Brain microvascular endothelial cell (primary cell): ENCODE measurements around the gene MOCS3.

Experiments
- DNase-seq: peaks from one replicate; pipeline ENCODE4 v3.0.0-alpha.2; 2020
- H3K27ac ChIP-seq: fragments of 250-450 bp; sonication (Bioruptor Pico); 2 replicates; pipeline ENCODE4 v1.5.1; 2020; ENCODE audit warnings: mild to moderate bottlenecking, moderate library complexity
- H3K27me3 ChIP-seq: fragments of 250-450 bp; sonication (Bioruptor Pico); replicated peaks from 2 replicates; pipeline ENCODE4 v1.5.1; 2020; ENCODE audit warnings: mild to moderate bottlenecking
- H3K36me3 ChIP-seq: fragments of 250-450 bp; sonication (Bioruptor Pico); replicated peaks from 2 replicates; pipeline ENCODE4 v1.5.1; 2020; ENCODE audit warnings: mild to moderate bottlenecking
- H3K4me3 ChIP-seq: 2 replicates; pipeline ENCODE4 v1.5.1; 2011; ENCODE audit warnings: low read depth, mild to moderate bottlenecking, control low read depth, low read length, moderate library complexity
- in situ Hi-C: cut with HindIII; loops from 2 replicates; pipeline ENCODE4 v1.10.0; 2017; ENCODE audit warnings: low sequenced_read_pairs, low pct_ligation_motif_present
- TF ChIP-seq, protein P1 (sequence below): IDR thresholded peaks from 2 replicates; pipeline ENCODE4 v1.5.1; 2011; ENCODE audit warnings: low read depth, mild to moderate bottlenecking, moderate library complexity, low read length, control low read depth, inconsistent platforms; ENCODE audit errors: missing control alignments

MOCS3 gene

DNA sequence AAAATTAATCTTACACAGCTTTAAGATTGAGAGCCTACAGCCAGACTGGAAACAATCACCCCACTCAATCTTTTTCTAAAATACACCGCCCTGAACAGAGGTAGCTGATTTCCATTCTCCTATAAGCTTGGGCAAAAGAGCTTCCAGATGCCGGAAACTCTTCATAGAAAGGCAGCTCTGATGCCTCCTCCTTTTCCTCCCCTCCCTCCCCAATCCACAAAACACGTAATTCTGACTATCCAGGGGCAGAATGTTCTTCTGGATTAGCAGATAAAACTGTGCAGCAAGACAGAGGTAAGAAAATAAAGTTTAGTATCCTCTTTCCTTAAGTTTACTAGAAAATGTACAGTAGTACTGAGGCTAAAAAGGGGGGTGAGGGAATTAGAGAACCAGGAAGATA is 43.2 kb upstream of the MOCS3 start:
- DNase-seq, result peak; percentile 11
- no peak overlapping the region for H3K27ac ChIP-seq
- no peaks in the 10 kb centered on the region for H3K27me3 ChIP-seq
- no peaks in the 10 kb centered on the region for H3K36me3 ChIP-seq
- in situ Hi-C loops, result loop anchor here (25.0 kb wide), 1 partner anchor 103 kb away; no protein-coding TSS in a partner anchor
- TF ChIP-seq, protein P1, sequence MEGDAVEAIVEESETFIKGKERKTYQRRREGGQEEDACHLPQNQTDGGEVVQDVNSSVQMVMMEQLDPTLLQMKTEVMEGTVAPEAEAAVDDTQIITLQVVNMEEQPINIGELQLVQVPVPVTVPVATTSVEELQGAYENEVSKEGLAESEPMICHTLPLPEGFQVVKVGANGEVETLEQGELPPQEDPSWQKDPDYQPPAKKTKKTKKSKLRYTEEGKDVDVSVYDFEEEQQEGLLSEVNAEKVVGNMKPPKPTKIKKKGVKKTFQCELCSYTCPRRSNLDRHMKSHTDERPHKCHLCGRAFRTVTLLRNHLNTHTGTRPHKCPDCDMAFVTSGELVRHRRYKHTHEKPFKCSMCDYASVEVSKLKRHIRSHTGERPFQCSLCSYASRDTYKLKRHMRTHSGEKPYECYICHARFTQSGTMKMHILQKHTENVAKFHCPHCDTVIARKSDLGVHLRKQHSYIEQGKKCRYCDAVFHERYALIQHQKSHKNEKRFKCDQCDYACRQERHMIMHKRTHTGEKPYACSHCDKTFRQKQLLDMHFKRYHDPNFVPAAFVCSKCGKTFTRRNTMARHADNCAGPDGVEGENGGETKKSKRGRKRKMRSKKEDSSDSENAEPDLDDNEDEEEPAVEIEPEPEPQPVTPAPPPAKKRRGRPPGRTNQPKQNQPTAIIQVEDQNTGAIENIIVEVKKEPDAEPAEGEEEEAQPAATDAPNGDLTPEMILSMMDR, result no peak
- no peak overlapping the region for H3K4me3 ChIP-seq

DNA sequence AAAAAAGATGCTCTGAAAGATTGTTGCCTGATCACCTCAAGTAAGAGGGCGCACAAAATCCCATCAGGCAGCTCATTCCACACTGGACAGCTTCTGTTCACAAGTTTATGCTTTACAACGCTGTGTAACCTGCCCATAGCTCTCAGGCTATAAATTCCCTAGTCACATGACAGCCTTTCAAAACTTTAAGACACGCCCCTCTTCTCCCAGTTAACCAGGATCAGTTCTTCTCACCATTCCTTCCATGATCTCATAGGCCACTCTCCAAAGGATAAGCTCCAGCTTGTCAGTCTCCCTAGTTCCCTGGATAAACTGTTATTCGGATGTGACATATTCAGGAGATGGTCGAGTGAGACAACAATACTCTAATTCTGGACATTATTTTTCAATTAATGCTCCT is 42.4 kb upstream of the MOCS3 start:
- no peak overlapping the region for H3K4me3 ChIP-seq
- no peaks in the 10 kb centered on the region for H3K27me3 ChIP-seq
- no peaks in the 10 kb centered on the region for H3K36me3 ChIP-seq
- in situ Hi-C loops, result loop anchor here (25.0 kb wide), 1 partner anchor 104 kb away; no protein-coding TSS in a partner anchor
- peak; percentile 50 for DNase-seq
- peak overlapping the region; percentile 21 for H3K27ac ChIP-seq
- TF ChIP-seq, protein P1, result no peak

DNA sequence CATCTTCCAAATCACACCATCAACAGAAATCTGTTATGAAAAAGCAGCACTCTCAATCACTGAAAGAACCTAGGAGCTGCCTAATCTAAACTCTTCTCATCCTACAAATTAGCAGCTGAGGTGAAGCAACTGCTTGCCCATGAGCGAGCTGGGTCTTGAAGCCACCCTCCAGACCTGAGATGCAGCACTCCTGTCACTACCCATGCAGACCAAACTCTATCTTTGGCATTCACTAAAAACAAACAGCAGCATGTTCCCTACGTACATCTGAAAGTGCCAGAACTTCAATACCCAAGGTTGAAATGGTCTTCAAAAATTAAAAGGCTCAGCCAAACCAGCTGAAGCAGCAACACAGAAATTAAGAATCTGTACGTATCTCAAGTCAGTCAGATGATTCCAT is 41.7 kb upstream of the MOCS3 start:
- Histone ChIP-seq H3K27ac (no peak overlapping the region), H3K36me3 (no peaks in the 10 kb centered on the region), H3K27me3 (no peaks in the 10 kb centered on the region), H3K4me3 (no peak overlapping the region)
- DNase-seq, result no peak
- in situ Hi-C loops, result loop anchor here (25.0 kb wide), 1 partner anchor 105 kb away; no protein-coding TSS in a partner anchor
- TF ChIP-seq, protein P1, result no peak

DNA sequence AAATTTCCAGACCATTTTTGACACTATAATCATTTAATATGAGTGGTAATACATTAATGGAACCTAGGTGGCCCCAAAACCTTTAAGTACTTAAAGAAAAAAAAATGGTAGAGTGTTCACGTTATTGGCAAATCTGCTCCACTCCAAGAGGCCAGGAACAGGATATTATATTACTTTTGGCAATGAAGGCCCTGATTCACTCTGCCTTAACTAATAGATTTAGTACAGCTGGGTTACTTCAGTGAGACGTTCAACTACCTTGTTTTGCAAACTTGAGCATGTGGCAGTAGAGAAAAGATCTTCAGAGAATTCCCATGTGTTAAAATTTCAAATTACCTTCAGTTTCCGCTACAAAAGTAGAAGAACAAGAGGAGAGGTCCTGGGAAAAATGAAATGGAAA is 40.2 kb upstream of the MOCS3 start:
- DNase-seq, result no peak
- Histone ChIP-seq H3K27ac (no peak overlapping the region), H3K36me3 (no peaks in the 10 kb centered on the region), H3K27me3 (no peaks in the 10 kb centered on the region), H3K4me3 (no peak overlapping the region)
- in situ Hi-C loops, result loop anchor here (25.0 kb wide), 1 partner anchor 106 kb away; no protein-coding TSS in a partner anchor
- TF ChIP-seq, protein P1, result no peak

DNA sequence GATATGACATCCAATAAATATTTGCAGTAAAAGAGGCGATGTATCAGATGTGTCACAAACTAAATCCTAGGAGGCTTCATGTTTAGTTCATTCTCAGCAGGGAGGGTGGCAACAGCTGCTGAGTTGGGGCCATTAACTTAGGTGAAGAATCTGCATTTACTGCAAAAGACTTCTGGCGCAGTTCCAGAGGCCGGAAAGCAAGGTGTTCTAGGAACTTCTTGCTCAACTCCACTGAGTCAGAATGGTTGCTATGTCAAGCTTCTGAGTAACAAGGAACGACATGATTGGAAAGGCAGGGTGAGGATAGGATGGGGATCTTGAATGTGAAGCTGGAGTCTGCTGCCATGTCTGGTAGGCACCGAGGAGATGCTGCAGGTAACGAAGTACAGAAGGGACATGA is 39.1 kb upstream of the MOCS3 start:
- TF ChIP-seq, protein P1, result no peak
- in situ Hi-C loops, result loop anchor here (25.0 kb wide), 1 partner anchor 107 kb away; no protein-coding TSS in a partner anchor
- H3K27ac ChIP-seq, result no peak overlapping the region
- no peaks in the 10 kb centered on the region for H3K27me3 ChIP-seq
- H3K4me3 ChIP-seq, result no peak overlapping the region
- DNase-seq, result peak; percentile 40
- H3K36me3 ChIP-seq, result peaks cover 3% of the 10 kb centered on the region

DNA sequence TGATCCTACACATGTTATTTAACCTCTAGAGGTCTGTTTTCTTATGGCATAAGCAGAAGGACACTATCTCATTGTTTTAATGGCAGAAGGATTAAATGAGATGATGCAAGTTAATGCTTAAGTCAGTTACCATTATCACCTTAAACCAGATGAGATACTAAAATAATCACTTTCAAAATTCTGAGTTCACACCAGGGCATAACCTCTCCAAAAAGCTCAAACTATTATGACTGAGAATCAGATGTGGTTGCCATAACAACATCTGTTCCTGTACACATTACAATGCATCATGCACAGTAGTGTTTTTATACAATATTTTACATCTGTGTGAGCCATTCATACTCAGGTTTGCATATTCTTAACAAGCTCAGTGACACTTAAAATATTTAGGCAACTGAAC is 37.6 kb upstream of the MOCS3 start:
- Histone ChIP-seq H3K4me3 (no peak overlapping the region), H3K36me3 (peaks cover 3% of the 10 kb centered on the region), H3K27ac (peak overlapping the region; percentile 17), H3K27me3 (no peaks in the 10 kb centered on the region)
- TF ChIP-seq, protein P1, result no peak
- DNase-seq, result peak; percentile 14
- in situ Hi-C loops, result loop anchor here (25.0 kb wide), 1 partner anchor 109 kb away; no protein-coding TSS in a partner anchor
